NCI-H2029 (cell line): ENCODE results near the gene EGFR.

ENCODE experiments used
- DNase-seq: peaks from one replicate; lab custom pipeline; 2025; lab: John Stamatoyannopoulos, UW

EGFR gene

DNA sequence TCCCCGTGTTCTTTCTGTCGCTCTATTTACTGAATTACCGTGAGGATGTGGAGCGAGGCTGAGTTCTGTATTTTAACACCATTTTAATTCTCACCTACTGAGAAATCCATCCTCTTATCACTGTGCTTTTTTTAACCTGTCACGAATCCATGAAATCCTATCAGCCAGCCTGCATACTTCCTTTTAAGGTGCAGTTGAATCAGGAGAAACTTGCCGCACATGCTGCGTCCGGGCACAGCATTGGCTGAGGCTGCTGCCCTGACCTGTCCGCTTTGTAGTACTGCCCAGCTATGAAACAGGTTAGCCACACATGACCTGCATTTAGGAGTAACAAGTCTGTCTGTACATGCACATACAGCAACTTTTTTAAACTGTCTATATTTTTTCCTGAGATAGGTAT is 82.5 kb downstream of the EGFR start:
- no peak for DNase-seq

DNA sequence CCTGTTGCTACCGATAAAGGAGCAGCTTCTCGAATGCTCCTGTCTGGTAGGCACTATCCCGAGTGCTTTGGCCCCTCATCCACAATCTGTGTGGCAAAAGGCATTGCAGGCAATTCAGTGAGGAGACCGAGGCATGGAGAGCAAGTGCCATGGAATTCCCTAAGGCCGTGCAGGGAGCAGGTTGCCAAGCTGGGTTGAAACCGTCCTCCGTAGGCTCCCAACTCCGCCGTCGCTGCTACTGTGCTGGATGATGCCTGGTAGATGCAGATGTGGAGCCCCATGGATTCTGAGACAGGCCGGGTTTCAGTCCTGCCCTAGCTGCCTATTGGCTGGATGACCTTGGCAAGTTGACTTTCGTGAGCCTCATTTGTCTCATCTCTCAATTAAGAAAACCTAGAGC is 85.3 kb downstream of the EGFR start:
- no peak for DNase-seq

DNA sequence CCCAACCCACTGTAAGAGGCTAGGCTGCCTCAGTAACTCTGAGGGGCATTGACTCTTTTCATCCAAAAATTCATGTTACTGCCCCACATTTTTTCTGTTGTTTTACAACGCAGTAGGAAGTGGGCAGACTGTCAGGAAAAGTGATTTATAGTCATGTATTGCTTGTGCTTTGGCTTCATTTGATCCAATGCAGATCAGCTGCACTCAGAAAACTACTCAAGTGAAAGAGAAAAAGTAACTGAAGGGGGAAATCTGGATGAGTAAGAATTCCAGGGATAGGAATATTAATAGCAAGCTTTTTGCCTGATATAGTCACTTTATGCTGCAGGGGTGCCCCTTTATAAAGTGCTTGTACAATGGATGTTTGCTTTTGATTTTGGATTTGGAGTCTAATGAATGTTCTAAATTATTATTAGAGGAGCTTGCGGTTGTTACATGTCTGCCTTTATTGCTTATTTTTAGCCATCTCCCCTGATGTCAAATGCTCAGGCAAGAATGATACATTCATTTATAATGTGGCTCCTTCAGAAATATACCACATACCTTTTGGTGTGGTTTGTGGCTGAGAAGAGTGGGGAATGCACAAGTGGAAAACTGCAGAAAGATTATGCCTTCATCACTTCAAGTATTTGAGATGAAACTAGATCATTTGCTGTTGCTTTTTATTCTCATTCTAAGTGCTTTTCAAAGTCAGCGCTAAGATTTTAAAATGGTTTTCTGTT is 86.1 kb downstream of the EGFR start:
- DNase-seq, result no peak

DNA sequence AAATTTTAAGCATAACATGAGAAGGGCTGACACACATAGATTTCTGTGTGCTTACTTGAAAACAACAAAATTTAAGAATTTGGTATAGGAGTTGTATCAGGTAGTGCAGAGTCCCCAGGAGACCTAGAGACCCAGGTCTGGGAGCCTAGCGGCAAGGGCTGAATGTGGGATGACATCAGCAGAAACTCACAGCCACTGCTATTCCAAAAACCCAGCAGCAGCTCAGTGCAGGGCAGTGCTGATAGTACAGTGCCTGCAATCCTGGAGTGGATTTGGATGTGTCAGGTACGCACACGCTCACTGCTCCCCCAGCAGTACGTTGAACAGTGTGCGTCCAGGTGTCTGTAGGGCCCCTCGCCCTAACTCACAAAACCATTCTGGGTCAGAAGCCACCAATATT is 87.1 kb downstream of the EGFR start:
- DNase-seq, result no peak

DNA sequence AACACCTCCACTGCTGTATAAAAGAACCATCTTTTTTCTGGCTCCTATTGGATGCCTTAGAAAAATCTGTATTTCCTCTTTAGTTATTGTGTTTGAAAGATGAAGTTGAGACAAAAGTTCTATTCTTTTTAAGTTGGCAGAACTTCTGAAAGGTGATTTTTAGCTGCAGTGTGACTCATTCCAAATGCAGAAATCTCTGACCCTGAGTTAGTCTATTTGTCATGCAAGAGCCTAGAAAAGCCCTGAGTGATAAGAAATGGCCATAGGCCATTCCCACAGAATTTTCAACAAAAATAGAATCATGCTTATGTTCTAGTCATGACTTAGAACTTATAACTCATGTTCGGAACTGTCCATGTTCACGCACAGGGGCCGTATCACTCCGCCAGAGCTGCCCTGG is 89.1 kb downstream of the EGFR start:
- no peak for DNase-seq

DNA sequence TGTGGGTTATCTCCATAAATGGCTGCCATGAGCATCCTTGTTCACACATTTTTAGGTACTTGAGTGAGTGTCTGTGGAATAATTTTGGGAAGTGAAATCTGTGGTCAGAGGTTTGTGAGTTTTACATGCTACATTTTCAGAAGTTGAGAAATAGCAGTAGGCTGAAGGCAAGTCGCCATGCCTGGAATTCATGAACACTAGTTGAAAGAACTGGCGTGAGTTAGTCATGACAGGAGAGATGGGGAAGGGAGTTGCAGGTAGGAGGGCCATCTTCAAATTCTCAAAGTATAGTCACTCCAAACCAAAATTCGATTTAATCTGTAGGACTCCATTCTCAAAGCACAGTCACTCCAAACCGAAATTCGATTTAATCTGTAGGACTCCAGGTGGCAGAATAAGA is 89.6 kb downstream of the EGFR start:
- DNase-seq, result no peak

DNA sequence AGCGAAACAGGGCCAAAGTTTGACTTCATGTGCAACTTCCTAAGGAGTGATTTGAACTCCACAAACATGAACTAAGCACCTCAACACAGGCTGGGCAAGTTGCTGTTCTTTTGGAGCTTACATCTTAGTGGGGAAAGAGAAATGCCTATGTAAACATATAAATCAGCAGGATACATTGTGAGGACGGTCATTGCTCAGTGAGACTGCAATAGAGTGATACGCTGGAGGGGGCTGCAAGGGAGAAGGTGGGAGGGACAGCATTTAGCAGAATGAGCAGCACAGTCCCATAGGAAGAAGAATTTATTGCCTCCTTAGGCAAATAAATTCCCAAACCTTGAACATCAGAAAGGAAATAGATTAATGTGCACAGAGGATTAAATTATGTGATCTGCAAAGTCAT is 90.0 kb downstream of the EGFR start:
- no peak for DNase-seq

DNA sequence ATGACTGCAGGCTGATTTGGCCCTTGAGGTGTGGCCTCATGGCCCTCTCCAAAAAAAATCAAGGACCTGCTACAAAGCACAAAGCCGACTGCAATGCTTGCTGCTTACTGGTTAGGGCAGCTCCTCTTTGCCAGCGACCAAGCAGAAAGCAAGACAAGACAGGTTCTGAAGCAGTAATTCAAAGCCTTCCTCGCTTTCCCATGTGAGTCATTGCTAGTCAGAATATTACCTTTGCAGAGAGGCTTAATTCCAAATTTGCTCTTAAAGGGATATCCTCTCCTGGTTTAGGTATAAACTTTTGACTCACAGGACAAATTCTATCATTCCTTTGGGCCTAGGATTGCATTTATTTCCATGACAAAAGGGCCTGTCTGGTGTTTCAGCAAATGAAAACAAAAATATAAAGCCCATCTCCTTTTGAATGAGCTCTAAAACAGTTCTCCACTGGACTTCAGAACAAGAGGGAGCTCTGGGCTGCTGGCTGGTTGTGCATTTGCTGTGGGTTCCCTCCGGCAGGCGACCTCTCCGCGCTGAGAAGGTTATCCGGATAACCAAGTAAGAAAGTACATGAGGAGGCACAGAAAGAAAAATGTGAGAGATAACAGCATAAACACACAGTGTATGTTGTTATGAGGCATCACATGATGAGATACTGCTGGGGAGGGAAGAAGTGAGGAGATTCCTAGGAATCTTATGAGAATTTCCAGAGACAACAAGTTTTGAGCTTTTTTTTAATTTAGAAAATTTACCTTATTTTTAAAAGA is 90.8 kb downstream of the EGFR start:
- no peak for DNase-seq

DNA sequence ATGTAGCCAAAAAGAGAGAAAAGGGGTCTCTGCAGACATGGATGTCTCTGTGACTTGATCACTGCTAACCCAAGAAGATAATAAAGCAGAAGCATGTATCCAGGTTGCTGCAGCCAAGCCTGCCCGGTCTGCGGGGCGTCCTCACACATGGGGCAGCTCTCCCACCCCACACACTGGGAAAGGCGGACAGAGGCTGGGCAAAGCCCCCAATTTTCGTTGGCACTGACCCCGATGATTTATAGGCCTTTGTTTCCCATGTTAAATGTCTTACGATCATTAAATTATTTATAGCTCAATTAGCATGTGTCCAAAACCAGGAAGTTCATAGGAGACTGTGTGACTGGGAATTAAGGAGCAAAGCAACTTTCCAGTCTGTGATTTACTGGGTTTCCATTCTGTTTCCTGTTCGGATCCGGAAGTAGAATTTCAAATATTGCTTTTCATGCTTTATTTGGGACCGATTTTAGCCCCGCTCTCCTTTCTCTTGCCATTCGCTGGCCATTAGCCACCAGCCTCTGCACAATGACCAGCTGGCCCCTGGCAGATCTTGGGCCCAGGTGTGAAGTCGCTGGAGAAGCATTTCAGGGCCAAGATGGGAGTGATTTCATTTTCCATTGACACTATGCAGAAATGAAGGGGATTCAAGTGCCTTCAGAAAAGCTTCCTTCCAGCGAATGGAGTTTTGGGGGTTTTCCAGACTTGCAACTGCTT is 91.6 kb downstream of the EGFR start:
- DNase-seq, result no peak

DNA sequence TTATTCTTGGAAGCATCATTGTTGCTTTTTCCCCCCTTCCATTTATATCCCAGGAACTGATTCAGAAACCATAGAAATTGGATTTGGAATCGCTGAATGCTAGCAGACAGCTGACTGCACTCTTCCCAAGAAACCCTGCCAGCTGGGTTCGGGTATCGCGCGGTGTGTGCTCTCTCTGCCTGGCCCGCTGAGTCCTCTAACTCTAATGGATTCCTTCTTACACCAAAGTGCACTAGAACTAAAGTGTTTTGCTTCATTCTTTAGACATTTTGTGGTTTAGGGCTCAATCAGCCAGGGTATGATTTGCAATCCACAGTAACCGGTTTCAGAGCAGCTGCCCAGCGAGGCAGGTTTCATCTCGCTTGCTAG is 92.2 kb downstream of the EGFR start:
- DNase-seq, result no peak

DNA sequence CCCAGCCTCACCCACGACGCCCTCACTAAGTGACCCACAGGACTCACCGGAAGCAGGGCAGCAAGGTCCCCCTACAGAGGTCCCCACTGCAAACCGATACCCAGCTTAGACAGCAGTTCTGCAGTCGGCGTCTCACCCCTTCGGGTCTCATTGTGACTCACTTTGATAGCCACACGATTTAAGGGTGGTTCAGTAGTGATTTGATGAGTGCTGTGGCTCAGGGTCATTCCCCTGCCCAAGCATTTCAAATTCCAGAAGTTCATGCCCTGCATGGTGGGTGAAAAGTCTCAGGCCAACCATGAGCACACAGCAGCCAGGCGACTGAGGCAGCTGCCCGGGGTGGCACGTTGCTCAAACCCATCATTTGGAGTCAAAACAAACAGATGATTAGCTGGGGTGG is 93.2 kb downstream of the EGFR start:
- no peak for DNase-seq

DNA sequence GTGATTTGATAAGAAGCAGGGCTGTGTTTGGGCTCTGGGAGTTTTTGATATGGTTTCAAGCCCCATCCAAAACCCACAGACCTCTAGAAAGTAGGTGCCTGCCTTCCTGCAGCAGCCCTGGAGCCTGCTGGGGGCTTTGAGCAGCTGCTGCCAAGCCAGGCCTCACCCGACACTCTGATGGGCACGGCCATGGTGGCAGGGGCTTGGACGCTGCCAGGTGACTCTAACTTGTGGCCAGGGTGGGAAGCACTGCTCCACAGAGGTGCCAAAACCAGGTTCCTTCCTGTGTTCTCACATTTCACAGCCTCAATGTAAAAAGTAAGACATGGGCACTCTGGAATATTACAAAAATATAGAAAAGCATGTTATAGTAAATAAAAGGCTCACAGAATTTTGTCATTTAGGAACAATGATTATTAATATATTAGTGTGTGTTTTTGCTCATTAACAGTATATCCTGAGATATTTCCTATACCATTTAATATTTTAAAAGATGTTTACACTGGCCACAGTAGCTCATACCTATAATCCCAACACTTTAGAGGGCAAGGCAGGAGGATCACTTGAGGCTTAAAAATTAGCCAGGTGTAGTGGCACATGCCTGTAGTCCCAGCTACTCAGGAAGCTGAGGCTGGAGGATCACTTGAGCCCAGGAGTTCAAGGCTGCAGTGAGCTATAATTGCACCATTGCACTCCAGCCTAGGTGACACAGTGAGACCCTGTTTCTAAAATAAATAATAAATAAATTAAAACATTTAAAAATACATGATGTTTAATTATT is 95.1 kb downstream of the EGFR start:
- no peak for DNase-seq

DNA sequence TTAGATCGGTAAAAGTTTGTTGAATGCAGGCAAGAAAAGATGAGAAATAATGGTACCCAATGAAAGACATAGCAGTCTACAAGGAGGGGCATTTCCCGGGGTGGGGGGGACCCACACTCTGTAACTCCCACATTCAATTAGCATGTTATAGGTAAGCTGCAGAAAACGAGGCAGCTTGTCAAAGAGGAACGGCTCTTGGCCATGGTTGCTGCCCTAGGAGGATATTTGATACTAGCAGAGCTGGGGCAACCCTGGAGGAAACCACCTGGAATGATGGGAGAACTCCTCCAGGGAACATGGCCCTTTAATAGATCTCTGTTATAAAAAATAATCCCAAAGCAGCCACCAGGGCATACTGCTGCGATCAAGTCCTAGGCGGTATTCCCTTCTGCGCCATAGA is 98.5 kb downstream of the EGFR start:
- DNase-seq, result no peak

DNA sequence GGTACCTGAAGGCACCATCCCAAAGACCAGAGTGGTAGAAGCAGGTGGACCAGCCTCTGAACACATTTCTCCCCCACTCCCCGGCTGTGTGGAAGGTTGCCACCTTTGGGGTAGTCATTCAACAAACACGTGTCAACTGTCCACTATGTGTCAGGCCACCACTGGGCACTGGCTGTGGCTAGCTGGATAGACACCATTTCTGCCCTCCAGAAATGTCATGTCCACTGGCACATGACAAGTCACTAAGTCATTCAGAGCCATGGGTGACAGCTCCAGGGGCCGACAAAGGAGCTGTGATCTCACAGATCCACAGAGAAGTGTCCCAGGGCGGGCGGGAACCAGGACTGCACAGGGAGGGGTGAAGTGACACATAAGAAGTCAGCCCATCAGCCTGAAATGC is 99.6 kb downstream of the EGFR start:
- no peak for DNase-seq

DNA sequence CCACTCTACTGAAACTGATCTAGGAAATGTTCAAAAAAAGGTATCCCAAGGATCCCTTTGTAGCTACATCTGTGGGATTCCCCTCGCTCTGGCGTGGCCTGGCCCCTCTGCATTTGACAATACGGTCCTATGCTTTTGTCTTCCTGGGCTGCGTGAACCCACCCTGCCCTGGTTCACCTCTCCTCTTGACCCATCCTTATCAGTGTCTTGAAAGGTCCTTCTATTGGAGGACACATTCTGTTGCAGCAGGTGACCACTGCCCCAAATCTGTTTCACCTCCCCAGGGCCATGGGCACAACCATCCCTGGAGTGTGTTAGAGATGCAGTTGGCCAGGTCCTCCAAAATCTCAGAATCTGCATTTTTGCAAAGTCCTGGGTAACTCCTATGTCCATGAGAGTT is 100.8 kb downstream of the EGFR start:
- no peak for DNase-seq

DNA sequence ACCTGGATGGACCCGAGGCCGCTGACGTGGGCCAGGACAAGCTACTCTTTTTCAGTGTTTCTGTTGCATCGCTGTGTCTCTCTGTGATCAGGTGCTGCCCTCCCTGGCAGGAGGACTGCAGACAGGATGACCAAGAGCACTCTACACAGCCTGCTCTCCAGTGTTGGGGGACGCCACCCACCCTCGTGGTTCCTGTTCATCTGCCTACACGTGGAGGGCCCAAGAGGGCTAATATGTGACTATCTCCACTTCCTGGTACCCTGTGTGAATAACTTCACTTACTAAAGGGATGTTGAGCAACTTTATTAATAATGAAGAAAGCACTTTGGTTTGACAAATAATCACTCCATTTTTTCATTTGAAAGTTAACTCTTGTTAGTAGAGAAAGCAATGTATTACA is 101.3 kb downstream of the EGFR start:
- no peak for DNase-seq

DNA sequence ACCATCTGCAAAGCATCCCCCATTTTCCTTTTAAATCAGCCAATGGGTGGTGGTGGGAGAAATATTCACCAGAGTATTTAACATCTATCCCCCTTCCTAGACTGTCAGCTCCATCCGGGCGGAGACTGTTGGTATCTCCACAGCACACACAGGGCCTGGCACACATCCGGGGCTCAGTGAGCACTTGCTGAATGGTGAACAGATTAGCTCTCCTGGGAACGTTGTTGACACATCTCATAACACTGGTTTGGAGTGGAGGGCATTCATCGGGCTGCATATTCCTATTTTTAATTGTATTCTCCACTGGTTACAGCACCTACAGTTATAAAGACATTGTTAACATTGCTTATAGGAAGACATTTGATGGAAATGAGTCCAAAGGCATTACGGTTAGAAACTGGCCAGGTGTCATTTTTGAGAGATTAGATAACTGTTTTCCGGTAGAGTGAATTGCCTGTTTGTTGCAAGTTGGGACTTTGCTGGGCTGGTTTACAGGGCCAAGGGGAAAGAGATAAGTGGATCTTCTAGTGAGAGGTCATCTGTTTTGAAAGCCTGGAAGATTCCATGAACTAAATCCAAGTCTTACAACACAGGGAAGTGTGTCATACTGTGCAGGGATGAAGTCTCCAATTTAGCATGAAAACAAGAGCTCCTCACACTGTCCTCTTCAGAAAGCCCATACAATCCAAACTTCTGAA is 101.8 kb downstream of the EGFR start:
- peak; percentile 64 for DNase-seq

DNA sequence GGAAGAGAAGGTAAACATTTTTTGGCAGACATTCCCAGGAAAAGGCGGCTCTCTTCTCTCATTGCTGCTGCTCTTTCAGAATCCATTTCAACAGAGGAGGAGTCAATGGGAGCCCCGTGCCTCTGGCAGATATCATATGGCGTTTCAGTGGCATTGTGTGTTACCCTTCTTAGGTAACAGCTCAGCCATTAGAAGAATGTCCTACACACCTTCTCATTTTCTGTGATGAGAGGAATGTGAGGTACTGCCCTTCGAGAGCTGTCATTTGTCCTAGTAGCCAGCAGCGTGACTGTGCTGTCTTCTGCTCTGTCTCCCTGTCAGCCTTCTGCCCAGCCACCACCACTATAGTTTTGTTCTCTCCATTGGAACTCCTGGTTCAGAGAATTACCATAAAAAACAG is 102.4 kb downstream of the EGFR start:
- peak; percentile 32 for DNase-seq

DNA sequence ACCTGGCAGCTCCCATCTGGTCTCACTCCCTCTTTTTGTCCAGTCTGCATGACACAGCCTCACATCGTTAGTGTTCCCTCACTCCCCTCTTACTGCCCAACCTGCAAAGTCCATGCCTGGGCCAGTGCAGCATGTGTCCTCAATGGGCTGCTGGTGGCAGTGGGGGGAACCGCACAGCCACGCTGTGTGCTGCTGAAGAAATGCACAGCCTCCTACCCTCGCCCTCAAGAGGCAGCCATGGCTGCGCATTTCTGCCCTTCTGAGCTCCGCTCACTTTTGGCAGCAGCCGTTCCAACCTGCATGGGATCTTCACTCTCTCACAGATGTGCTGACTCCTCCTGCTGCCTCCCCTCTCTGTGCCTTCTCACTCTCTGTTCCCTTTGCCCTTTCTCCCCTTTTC is 103.4 kb downstream of the EGFR start:
- DNase-seq, result no peak

DNA sequence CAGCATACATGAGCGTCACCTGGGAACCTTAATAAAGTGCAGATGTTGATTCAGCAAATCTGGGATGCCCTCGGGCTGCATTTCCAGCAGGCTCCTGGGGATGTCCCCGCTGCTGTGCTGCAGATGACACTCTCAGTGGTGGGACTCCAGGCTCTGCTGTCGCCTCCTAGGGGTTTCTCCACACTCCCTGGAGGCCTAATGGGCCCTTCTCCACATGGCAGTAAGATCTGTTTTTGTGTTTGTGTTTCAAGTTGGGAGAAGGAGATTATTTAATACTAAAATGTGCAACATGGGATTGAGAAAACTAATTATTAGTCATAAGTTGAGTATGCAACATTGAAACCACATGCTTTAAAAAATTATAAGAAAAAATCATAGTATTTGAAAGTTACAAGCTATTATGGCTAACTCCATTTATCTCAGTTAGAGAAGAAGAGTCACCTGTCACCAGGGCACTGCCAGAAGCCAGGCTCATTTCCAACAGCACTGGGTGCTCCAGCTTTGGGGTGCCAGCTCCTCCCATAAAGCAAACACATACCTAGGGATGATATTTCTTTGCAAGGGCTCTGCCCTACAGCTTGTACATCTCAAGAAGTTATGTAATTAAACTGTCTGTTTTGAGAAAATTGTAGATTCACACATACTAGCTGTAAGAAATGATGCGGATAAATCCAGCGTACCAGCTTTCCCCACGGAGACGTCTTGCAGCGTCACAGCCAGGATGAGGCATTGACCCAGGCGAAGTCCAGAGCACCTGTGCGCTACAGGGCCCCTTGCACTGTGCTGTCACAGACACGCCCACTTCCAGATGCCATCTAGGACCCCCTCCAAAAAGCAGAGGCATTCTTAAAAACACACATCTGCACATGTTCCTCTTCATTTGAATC is 106.4 kb downstream of the EGFR start:
- DNase-seq, result no peak

DNA sequence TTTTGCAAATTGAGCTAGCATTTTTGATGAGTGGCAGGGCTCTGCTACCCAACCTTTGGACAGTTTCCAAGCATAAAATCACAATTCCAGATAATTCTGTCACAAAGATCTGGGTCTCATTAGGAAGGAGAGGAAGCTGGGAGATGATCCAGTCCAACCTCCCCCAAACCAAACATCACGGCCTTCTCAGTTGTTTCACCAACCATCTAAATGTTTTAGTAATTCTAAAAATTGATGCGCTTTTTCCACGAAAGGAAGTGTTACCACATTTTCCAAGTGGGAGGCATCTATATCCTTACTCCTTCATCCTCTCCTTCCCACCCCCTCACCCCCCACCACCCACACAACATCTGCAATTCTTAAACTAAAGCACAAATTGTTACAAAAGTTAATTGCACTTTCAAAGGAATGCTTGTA is 108.3 kb downstream of the EGFR start:
- no peak for DNase-seq
